RWPE2 (cell line): ENCODE measurements around the gene MIDN.
A peak's percentile ranks its signal among the peaks of the same experiment; 100 is the strongest.
"Not testable (repeated sequence)": the region's sequence is repeated elsewhere in the genome, so short reads cannot be mapped to it uniquely, and the experiment has no call there.

ENCODE experiments used
- ATAC-seq: fragments of 200-7000 bp; cut with Tn5 transposase; 3 replicates; pipeline ENCODE4 v1.9.1; 2021; ENCODE audit warnings: low read depth
- DNase-seq: peaks from one replicate; pipeline ENCODE4 v3.0.0-alpha.2; 2020; ENCODE audit warnings: low spot score
- H3K27ac ChIP-seq: fragments of 450-650 bp; 2 replicates; pipeline ENCODE4 v1.5.1; 2017; ENCODE audit warnings: mild to moderate bottlenecking; ENCODE audit not compliant: poor library complexity, severe bottlenecking
- H3K27me3 ChIP-seq: fragments of 250-450 bp; sonication (Bioruptor Pico); 2 replicates; pipeline ENCODE4 v1.5.1; 2021; ENCODE audit warnings: mild to moderate bottlenecking, moderate library complexity; ENCODE audit not compliant: insufficient read depth, poor library complexity, severe bottlenecking
- H3K36me3 ChIP-seq: fragments of 250-450 bp; sonication (Bioruptor Pico); 2 replicates; pipeline ENCODE4 v1.5.1; 2020; ENCODE audit warnings: low read depth, mild to moderate bottlenecking, moderate library complexity
- H3K4me1 ChIP-seq: fragments of 250-450 bp; sonication (Bioruptor Pico); 2 replicates; pipeline ENCODE4 v1.5.1; 2021; ENCODE audit warnings: mild to moderate bottlenecking, moderate library complexity; ENCODE audit not compliant: insufficient read depth, poor library complexity, severe bottlenecking
- H3K4me3 ChIP-seq: fragments of 250-450 bp; sonication (Bioruptor Pico); 2 replicates; pipeline ENCODE4 v1.5.1; 2021; ENCODE audit warnings: mild to moderate bottlenecking, moderate library complexity; ENCODE audit not compliant: severe bottlenecking
- H3K9me3 ChIP-seq: fragments of 250-450 bp; sonication (Bioruptor Pico); 2 replicates; pipeline ENCODE4 v1.5.1; 2021; ENCODE audit warnings: mild to moderate bottlenecking, moderate library complexity; ENCODE audit not compliant: severe bottlenecking
- TF ChIP-seq, protein P1 (sequence below): fragments of 450-650 bp; IDR thresholded peaks from one replicate; pipeline ENCODE4 v1.5.1; 2017; ENCODE audit warnings: mild to moderate bottlenecking, moderate library complexity; ENCODE audit not compliant: poor library complexity, severe bottlenecking

The MIDN gene

GRCh38 chr19:1248139-1248785 is at the start of gene MIDN:
Gene MIDN (plus strand): TSS chr19:1248583. CDS start chr19:1250297, 1,714 bp downstream.
- H3K36me3 ChIP-seq, result peaks cover 30% of the 10 kb centered on the region
- DNase-seq (no peak), ATAC-seq (peak; percentile 33)
- H3K9me3 ChIP-seq, result no peaks in the 10 kb centered on the region
- H3K27ac ChIP-seq, result peak within 1 kb of the TSS; percentile 97
- no peaks in the 10 kb centered on the region for H3K27me3 ChIP-seq
- peak within 1 kb of the TSS; percentile 58 for H3K4me3 ChIP-seq
- TF ChIP-seq, protein P1, sequence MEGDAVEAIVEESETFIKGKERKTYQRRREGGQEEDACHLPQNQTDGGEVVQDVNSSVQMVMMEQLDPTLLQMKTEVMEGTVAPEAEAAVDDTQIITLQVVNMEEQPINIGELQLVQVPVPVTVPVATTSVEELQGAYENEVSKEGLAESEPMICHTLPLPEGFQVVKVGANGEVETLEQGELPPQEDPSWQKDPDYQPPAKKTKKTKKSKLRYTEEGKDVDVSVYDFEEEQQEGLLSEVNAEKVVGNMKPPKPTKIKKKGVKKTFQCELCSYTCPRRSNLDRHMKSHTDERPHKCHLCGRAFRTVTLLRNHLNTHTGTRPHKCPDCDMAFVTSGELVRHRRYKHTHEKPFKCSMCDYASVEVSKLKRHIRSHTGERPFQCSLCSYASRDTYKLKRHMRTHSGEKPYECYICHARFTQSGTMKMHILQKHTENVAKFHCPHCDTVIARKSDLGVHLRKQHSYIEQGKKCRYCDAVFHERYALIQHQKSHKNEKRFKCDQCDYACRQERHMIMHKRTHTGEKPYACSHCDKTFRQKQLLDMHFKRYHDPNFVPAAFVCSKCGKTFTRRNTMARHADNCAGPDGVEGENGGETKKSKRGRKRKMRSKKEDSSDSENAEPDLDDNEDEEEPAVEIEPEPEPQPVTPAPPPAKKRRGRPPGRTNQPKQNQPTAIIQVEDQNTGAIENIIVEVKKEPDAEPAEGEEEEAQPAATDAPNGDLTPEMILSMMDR, result no peak
- H3K4me1 ChIP-seq, result peaks cover 13% of the 10 kb centered on the region

DNA sequence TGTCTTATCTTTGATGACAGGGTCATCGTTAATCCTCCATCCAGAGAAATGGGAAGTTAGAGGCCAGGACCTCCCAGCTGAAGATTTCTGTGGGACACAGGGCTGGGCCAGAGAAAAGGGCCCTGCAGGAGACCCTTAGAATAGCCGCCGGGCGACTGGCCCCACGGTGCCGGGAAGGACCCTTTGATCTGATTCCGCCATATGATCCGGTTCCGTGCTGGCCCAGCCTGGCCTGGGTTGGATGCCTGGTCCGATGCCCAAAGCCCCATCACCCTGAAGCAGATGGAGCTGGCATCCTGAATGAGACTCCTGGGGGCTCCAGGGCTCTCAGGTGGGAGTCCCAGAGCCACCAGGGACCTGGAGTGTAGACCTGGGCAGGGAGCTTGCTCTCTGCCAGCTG is 48.9 kb upstream of the MIDN start:
- no peak overlapping the region for H3K27ac ChIP-seq
- no peaks in the 10 kb centered on the region for H3K9me3 ChIP-seq
- no peak overlapping the region for H3K4me3 ChIP-seq
- no peak for DNase-seq
- TF ChIP-seq, protein P1, result no peak
- ATAC-seq, result no peak
- no peaks in the 10 kb centered on the region for H3K36me3 ChIP-seq
- H3K4me1 ChIP-seq, result no peaks in the 10 kb centered on the region
- no peaks in the 10 kb centered on the region for H3K27me3 ChIP-seq

- H3K4me1 ChIP-seq, H3K4me3 ChIP-seq, DNase-seq, H3K27ac ChIP-seq, H3K9me3 ChIP-seq, ATAC-seq, H3K36me3 ChIP-seq, H3K27me3 ChIP-seq: not testable (repeated sequence)
Observed at GRCh38 chr19:1200614-1201013, 47.8 kb upstream of the MIDN start.

DNA sequence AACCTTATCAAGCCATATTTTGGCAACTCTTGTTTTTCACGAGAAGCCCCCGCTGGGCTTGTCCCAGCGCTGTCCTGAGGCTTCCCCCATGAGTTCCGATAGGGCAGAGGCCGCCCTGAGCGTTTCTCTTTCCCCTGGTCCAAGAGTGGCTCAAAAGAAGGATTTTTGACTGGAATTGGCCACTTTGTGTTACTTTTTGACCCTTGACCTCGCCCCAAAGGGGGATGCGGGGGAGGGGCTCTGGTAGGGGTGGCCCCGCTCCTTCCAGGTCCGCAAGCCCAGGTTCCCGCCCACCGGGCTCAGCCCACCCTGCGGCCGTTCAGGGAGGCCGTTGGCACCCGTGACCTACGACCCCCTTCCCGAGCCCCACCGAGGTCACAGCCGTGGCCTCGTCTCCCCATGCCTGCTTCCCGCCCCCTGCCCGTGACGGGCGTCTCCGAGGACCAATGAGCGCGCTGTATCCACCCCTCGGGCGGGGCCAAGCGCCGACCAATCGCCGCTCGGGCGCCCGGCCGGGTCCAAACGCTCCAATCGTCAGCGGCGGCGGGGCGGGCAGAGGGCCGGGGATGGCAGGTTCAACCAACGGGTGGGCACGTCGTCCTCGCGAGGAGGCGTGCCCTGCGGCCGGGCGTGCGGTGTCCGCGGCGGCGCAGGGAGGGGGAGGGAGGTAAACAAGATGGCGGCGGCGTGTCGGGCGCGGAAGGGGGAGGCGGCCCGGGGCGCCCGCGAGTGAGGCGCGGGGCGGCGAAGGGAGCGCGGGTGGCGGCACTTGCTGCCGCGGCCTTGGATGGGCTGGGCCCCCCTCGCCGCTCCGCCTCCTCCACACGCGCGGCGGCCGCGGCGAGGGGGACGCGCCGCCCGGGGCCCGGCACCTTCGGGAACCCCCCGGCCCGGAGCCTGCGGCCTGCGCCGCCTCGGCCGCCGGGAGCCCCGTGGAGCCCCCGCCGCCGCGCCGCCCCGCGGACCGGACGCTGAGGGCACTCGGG is 43.0 kb upstream of the MIDN start, which contains the start of gene STK11:
Gene STK11 (plus strand): TSS at position 665 of the 986 bp plus-strand sequence. CDS start 1,136 bp downstream, outside the sequence.
- TF ChIP-seq, protein P1, result no peak
- Histone ChIP-seq H3K27me3 (no peaks in the 10 kb centered on the region), H3K4me3 (peak within 1 kb of the TSS; percentile 92), H3K27ac (peak within 1 kb of the TSS; percentile 93), H3K4me1 (peaks cover 18% of the 10 kb centered on the region), H3K36me3 (peaks cover 9% of the 10 kb centered on the region), H3K9me3 (no peaks in the 10 kb centered on the region)
- DNase-seq (peak; percentile 98), ATAC-seq (peak; percentile 86)

DNA sequence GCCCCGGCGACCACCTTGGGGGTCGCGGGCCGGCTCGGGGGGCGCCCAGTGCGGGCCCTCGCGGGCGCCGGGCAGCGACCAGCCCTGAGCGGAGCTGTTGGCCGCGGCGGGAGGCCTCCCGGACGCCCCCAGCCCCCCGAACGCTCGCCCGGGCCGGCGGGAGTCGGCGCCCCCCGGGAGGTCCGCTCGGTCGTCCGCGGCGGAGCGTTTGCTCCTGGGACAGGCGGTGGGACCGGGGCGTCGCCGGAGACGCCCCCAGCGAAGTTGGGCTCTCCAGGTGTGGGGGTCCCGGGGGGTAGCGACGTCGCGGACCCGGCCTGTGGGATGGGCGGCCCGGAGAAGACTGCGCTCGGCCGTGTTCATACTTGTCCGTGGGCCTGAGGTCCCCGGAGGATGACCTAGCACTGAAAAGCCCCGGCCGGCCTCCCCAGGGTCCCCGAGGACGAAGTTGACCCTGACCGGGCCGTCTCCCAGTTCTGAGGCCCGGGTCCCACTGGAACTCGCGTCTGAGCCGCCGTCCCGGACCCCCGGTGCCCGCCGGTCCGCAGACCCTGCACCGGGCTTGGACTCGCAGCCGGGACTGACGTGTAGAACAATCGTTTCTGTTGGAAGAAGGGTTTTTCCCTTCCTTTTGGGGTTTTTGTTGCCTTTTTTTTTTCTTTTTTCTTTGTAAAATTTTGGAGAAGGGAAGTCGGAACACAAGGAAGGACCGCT is 42.1 kb upstream of the MIDN start:
- ATAC-seq, result no peak
- H3K36me3 ChIP-seq, result peaks cover 9% of the 10 kb centered on the region
- peaks cover 24% of the 10 kb centered on the region for H3K4me1 ChIP-seq
- TF ChIP-seq, protein P1, result no peak
- DNase-seq, result peak; percentile 53
- H3K4me3 ChIP-seq, result peak overlapping the region; percentile 92
- no peaks in the 10 kb centered on the region for H3K9me3 ChIP-seq
- H3K27ac ChIP-seq, result peak overlapping the region; percentile 93
- H3K27me3 ChIP-seq, result no peaks in the 10 kb centered on the region
